HCT116 (cell line): ENCODE measurements around the gene ZNF14. TPM values are rescaled to one million over a fixed set of nuclear protein-coding genes. Genes with fewer than 3 reads are reported as not detected.

Source experiments
- ATAC-seq: fragments of 200-7000 bp; cut with Tn5 transposase; 2 replicates; pipeline ENCODE4 v1.9.1; 2020; ENCODE audit warnings: mild to moderate bottlenecking, moderate library complexity
- BruUV-seq: library from RNA; stranded (reverse); fragments of 400-500 nt; replicated peaks from 2 replicates; lab custom pipeline; 2021; lab: Mats Ljungman, UMichigan
- CTCF ChIA-PET: fragments of 300-600 bp; sonication (Branson Sonifier 250); formaldehyde crosslinking; loops from one replicate; lab custom pipeline; 2021; ENCODE audit warnings: antibody characterized with exemption; lab: Charles Lee
- POLR2A ChIA-PET: fragments of 300-600, 350-600 bp; sonication (Branson Sonifier 250); formaldehyde crosslinking; loops from one replicate; lab custom pipeline; 2021; ENCODE audit warnings: antibody characterized with exemption; lab: Charles Lee
- RAD21 ChIA-PET, 2 experiments: fragments of 300-600 bp; sonication (Branson Sonifier 250); formaldehyde crosslinking; loops; one replicate each; lab custom pipeline; 2023; ENCODE audit warnings: low total read pairs in 2 of 2; ENCODE audit not compliant: uncharacterized antibody in 2 of 2, unreplicated experiment in 2 of 2, low non-redundant PET in 1 of 2; lab: Charles Lee
- DNase-seq: peaks from one replicate; pipeline ENCODE4 v3.0.0-alpha.2; 2010; ENCODE audit warnings: low read depth, low spot score
- H2AFZ ChIP-seq: fragments of 200-600 bp; shearing (Covaris generic), sonication (generic); 2 replicates; pipeline ENCODE4 v1.6.1; 2017; ENCODE audit warnings: low read depth, mixed run types, mixed read lengths, antibody characterized with exemption, low read length; ENCODE audit not compliant: poor library complexity, severe bottlenecking
- H3K27ac ChIP-seq: 2 replicates; pipeline ENCODE4 v1.5.1; 2012; ENCODE audit warnings: low read depth, low read length
- H3K27me3 ChIP-seq: fragments of 200-600 bp; sonication (generic); 2 replicates; pipeline ENCODE4 v1.6.1; 2016; ENCODE audit warnings: mixed run types, low read length, mixed read lengths; ENCODE audit not compliant: insufficient read depth
- H3K36me3 ChIP-seq, 2 experiments: fragments of 200-500 bp in 1 of 2; fragments of 200-600 bp in 1 of 2; sonication (Bioruptor generic) in 1 of 2; sonication (generic) in 1 of 2; 2 replicates each; pipeline versions ENCODE4 v1.5.1 to v1.6.1; 2014 to 2016; ENCODE audit warnings: low read length in 2 of 2, inconsistent platforms in 1 of 2, mixed read lengths in 1 of 2, mixed run types in 1 of 2; ENCODE audit not compliant: insufficient read depth in 2 of 2, control insufficient read depth in 1 of 2
- H3K4me1 ChIP-seq, 2 experiments: fragments of 200-600 bp in 1 of 2; sonication (generic) in 1 of 2; 2 replicates each; pipeline versions ENCODE4 v1.5.1 to v1.6.1; 2012 to 2017; ENCODE audit warnings: low read length in 2 of 2, inconsistent platforms in 1 of 2, mild to moderate bottlenecking in 1 of 2, mixed read lengths in 1 of 2, mixed run types in 1 of 2, moderate library complexity in 1 of 2; ENCODE audit not compliant: insufficient read depth in 2 of 2, control insufficient read depth in 1 of 2
- H3K4me2 ChIP-seq: fragments of 200-600 bp; sonication (generic); 2 replicates; pipeline ENCODE4 v1.6.1; 2017; ENCODE audit warnings: mixed run types, low read length, mixed read lengths
- H3K4me3 ChIP-seq, 2 experiments: fragments of 200-600 bp in 1 of 2; sonication (generic) in 1 of 2; replicated peaks in 1 of 2; 2 replicates each; pipeline ENCODE4 v1.5.1; 2011 to 2016; ENCODE audit warnings: low read length in 2 of 2, control low read depth in 1 of 2, low read depth in 1 of 2, mild to moderate bottlenecking in 1 of 2, mixed read lengths in 1 of 2, mixed run types in 1 of 2
- H3K79me2 ChIP-seq: fragments of 200-600 bp; sonication (generic); 2 replicates; pipeline ENCODE4 v1.6.1; 2017; ENCODE audit warnings: mild to moderate bottlenecking, mixed run types, low read length, moderate library complexity, mixed read lengths; ENCODE audit not compliant: insufficient read depth
- H3K9ac ChIP-seq: fragments of 200-600 bp; sonication (generic); 2 replicates; pipeline ENCODE4 v1.6.1; 2016; ENCODE audit warnings: low read length, mixed read lengths
- H3K9me2 ChIP-seq: fragments of 200-600 bp; sonication (generic), shearing (Covaris generic); 2 replicates; pipeline ENCODE4 v1.6.1; 2017; ENCODE audit warnings: mixed run types, mild to moderate bottlenecking, moderate library complexity; ENCODE audit not compliant: insufficient read depth
- H3K9me3 ChIP-seq, 2 experiments: fragments of 200-500 bp in 1 of 2; fragments of 200-600 bp in 1 of 2; sonication (Bioruptor generic) in 1 of 2; sonication (generic) in 1 of 2; 2 replicates each; pipeline ENCODE4 v1.6.1; 2014 to 2017; ENCODE audit warnings: low read length in 2 of 2, mixed read lengths in 2 of 2, inconsistent platforms in 1 of 2, low read depth in 1 of 2, mild to moderate bottlenecking in 1 of 2, mixed run types in 1 of 2, moderate library complexity in 1 of 2; ENCODE audit not compliant: control insufficient read depth in 1 of 2, insufficient read depth in 1 of 2
- H4K20me1 ChIP-seq: fragments of 200-600 bp; sonication (generic), shearing (Covaris generic); 2 replicates; pipeline ENCODE4 v1.6.1; 2017; ENCODE audit warnings: mixed run types, mild to moderate bottlenecking, moderate library complexity; ENCODE audit not compliant: insufficient read depth
- ATF3 ChIP-seq: IDR thresholded peaks from 2 replicates; pipeline ENCODE4 v1.6.1; 2012
- CTCF ChIP-seq, 3 experiments: fragments of 200-600 bp in 1 of 3; sonication (generic) in 1 of 3; IDR thresholded peaks in 2 of 3; conservative IDR thresholded peaks in 1 of 3; 2 replicates each; pipeline ENCODE4 v1.5.1; 2012 to 2017; ENCODE audit warnings: low read depth in 2 of 3, low read length in 2 of 3, antibody characterized with exemption in 1 of 3, borderline replicate concordance in 1 of 3, control low read depth in 1 of 3, mild to moderate bottlenecking in 1 of 3, mixed read lengths in 1 of 3, mixed run types in 1 of 3, moderate library complexity in 1 of 3; ENCODE audit not compliant: insufficient read depth in 1 of 3
- EGR1 ChIP-seq: IDR thresholded peaks from 2 replicates; pipeline ENCODE4 v1.6.1; 2012; ENCODE audit warnings: low read depth
- ELF1 ChIP-seq: IDR thresholded peaks from 2 replicates; pipeline ENCODE4 v1.6.1; 2012; ENCODE audit warnings: low read depth, borderline replicate concordance
- EZH2 ChIP-seq: fragments of 200-600 bp; sonication (generic); IDR thresholded peaks from 2 replicates; pipeline ENCODE4 v1.6.1; 2017; ENCODE audit warnings: antibody characterized with exemption, mixed run types
- FOSL1 ChIP-seq: IDR thresholded peaks from 2 replicates; pipeline ENCODE4 v1.6.1; 2012; ENCODE audit warnings: low read depth
- JUND ChIP-seq: IDR thresholded peaks from 2 replicates; pipeline ENCODE4 v1.6.1; 2012
- MAX ChIP-seq: IDR thresholded peaks from 2 replicates; pipeline ENCODE4 v1.6.1; 2012
- POLR2AphosphoS5 ChIP-seq: IDR thresholded peaks from 2 replicates; pipeline ENCODE4 v1.6.1; 2011; ENCODE audit warnings: mild to moderate bottlenecking, low read depth, low read length, moderate library complexity
- RAD21 ChIP-seq: IDR thresholded peaks from 2 replicates; pipeline ENCODE4 v1.6.1; 2012; ENCODE audit warnings: low read depth, mild to moderate bottlenecking
- SIN3A ChIP-seq: IDR thresholded peaks from 2 replicates; pipeline ENCODE4 v1.6.1; 2012; ENCODE audit warnings: low read depth
- SP1 ChIP-seq: IDR thresholded peaks from 2 replicates; pipeline ENCODE4 v1.6.1; 2012; ENCODE audit warnings: low read depth
- TCF7L2 ChIP-seq: IDR thresholded peaks from 2 replicates; pipeline ENCODE4 v1.7.0; 2011; ENCODE audit warnings: borderline replicate concordance, inconsistent platforms; ENCODE audit not compliant: insufficient read depth, insufficient read length; ENCODE audit errors: extremely low read depth
- ZBTB33 ChIP-seq: IDR thresholded peaks from 2 replicates; pipeline ENCODE4 v1.6.1; 2011; ENCODE audit warnings: mild to moderate bottlenecking, low read length, moderate library complexity; ENCODE audit not compliant: insufficient replicate concordance; ENCODE audit errors: extremely low read depth
- ZNF274 ChIP-seq: fragments of 200-500 bp; sonication (Bioruptor generic); IDR thresholded peaks from 2 replicates; pipeline ENCODE4 v1.6.1; 2014; ENCODE audit warnings: mild to moderate bottlenecking, low read depth, low read length, inconsistent platforms
- intact Hi-C: fragments of 100-400 bp; cut with micrococcal nuclease; formaldehyde crosslinking; loops from 2 replicates; pipeline ENCODE4 v1.10.0; 2022
- total RNA-seq: library from RNA; stranded (reverse); gene quantifications from one replicate; pipeline ENCODE4 v1.2.1, GENCODE V29; 2021; ENCODE audit not compliant: unreplicated experiment

The ZNF14 gene
- total RNA-seq, 1 experiment from 2014 or later, result 4.8 TPM

GRCh38 chr19:19747357-19748220 lies 14.7 kb upstream of the ZNF14 start:
- ATAC-seq (no peak), DNase-seq (no peak)
- Histone ChIP-seq H2AFZ (no peak overlapping the region), H3K4me2 (no peak overlapping the region), H3K27me3 (no peaks in the 10 kb centered on the region), H3K79me2 (no peaks in the 10 kb centered on the region), H4K20me1 (no peaks in the 10 kb centered on the region), H3K9ac (no peak overlapping the region), H3K36me3 (no peaks in the 10 kb centered on the region), H3K4me3 (no peak overlapping the region), H3K9me3 (no peaks in the 10 kb centered on the region), H3K9me2 (no peaks in the 10 kb centered on the region), H3K4me1 (no peaks in the 10 kb centered on the region), H3K27ac (no peak overlapping the region)
- ChIA-PET CTCF (no interaction called here), RAD21 (no interaction called here), POLR2A (no interaction called here)
- TF ChIP-seq ATF3 (no peak), RAD21 (no peak), SIN3A (no peak), FOSL1 (no peak), TCF7L2 (no peak), ZBTB33 (no peak), CTCF (IDR thresholded peaks at IDR 0.05 in 2 of 3, conservative IDR thresholded peaks at IDR 0.05 in 1 of 3; ENCODE audit: borderline replicate concordance in 1 of 3, insufficient read depth in 1 of 3, low read depth in 2 of 3, low read length in 2 of 3) (no peak), EZH2 (no peak), ELF1 (no peak), POLR2AphosphoS5 (no peak), JUND (no peak), MAX (no peak), EGR1 (no peak), SP1 (no peak), ZNF274 (no peak)
- BruUV-seq, result no TSS peak
- intact Hi-C loops, result no loop called here
